ENCODE data around the gene GPR153.

GRCh38 chr1:6279613-6280383, 18.9 kb upstream of the GPR153 start:
- TF ChIP-seq CTCF (conservative IDR thresholded peaks at IDR 0.05 in 1 of 2, IDR thresholded peaks at IDR 0.05 in 1 of 2; ENCODE audit: low read depth in 1 of 2, low read length in 2 of 2) (no peak), EZH2 (IDR thresholded peaks at IDR 0.05; ENCODE audit: low read length, missing control alignments) (no peak)
